ENCODE measurements around the gene LRRC23.
"Not testable (repeated sequence)": the region's sequence is repeated elsewhere in the genome, so short reads cannot be mapped to it uniquely, and the experiment has no call there.

The LRRC23 gene

DNA sequence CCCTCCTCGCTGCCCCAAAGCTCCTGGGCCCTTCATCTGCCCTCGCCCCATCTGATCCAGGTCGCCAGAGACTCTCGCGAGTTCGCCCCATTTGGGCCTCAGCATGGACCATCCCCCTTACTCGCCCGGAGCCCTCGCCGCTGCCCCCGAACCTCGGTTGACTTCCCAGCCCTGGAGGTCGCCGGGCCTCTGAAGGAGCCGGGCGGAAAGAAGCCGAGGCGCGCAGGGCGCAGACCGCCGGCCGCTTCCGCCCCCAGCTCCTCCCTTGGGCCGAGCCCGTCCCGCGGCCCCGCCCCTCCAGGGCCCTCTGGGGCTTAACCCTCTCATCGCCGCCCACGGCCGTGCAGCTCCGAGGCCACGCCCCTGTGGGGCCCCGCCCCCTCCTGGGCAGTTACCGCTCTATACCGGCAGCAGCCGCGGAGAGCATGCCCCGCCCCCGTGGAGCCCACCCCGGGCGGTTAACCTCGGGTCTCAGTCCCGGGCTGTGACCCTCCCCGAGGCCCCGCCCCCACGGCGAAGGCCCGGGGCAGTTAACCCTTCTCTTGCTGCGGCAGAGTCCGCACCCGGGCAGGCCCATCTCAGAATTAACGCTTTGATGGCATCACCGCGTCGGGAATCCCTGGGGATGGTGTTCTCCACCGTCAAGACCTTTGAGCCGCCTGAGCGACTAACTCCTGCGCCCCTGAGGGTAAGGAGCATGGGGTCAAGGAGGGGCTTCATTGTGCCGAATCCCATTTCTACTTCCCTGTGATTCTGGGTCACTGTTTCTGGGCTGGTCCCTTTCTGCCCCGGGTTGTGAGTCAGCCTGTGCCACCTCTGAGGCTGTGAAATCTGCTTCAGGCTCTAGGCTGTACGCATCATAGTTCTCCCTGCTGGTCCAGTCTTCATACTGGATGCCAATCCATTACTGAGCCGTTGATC, 31.3 kb upstream of the LRRC23 start, which contains the start of gene SPSB2:
SPSB2 (minus strand) TSS at position 210 of the 921 bp plus-strand sequence. CDS start 402 bp downstream, outside the sequence.
- H3K27ac ChIP-seq: peak within 1 kb of the TSS; percentile 91 to 95
- DNase-seq (ENCODE audit: low spot score): peak; percentile 98
- peak within 1 kb of the TSS; percentile 81 for H3K4me3 ChIP-seq
- TF ChIP-seq, protein P1, sequence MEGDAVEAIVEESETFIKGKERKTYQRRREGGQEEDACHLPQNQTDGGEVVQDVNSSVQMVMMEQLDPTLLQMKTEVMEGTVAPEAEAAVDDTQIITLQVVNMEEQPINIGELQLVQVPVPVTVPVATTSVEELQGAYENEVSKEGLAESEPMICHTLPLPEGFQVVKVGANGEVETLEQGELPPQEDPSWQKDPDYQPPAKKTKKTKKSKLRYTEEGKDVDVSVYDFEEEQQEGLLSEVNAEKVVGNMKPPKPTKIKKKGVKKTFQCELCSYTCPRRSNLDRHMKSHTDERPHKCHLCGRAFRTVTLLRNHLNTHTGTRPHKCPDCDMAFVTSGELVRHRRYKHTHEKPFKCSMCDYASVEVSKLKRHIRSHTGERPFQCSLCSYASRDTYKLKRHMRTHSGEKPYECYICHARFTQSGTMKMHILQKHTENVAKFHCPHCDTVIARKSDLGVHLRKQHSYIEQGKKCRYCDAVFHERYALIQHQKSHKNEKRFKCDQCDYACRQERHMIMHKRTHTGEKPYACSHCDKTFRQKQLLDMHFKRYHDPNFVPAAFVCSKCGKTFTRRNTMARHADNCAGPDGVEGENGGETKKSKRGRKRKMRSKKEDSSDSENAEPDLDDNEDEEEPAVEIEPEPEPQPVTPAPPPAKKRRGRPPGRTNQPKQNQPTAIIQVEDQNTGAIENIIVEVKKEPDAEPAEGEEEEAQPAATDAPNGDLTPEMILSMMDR (IDR thresholded peaks at IDR 0.05): no peak

DNA sequence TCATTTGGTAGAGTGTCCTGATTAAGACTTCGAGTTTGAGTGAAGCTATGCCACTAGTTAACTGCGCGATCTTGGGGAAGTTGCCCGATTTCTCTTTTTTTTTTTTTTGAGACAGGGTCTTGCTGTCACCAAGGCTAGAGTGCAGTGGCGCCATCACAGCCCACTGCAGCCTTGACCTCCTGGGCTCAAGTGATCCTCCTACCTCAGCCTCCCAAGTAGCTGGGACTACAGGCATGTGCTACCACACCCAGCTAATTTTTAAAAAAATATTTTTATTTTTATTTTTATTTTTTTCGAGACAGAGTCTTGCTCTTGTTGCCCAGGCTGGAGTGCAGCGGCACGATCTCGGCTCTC, 30.6 kb upstream of the LRRC23 start:
- Histone ChIP-seq H3K27ac (peak overlapping the region; percentile 91 to 95), H3K4me3 (peak overlapping the region; percentile 81)
- not testable (repeated sequence) for DNase-seq (ENCODE audit: low spot score)

DNA sequence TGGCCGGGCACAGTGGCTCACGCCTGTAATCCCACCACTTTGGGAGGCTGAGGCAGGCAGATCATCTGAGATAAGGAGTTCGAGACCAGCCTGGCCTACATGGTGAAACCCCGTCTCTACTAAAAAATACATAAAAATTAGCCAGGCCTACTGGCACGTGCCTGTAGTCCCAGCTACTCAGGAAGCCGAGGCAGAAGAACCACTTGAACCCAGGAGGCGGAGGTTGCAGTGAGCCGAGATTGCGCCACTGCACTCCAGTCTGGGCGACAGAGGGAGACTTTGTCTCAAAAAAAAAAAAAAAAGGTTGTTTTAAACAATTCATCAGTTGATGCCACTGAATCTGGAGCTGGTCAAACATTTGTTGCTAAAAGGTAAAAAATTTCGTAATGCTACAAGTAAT, 24.8 kb upstream of the LRRC23 start:
- not testable (repeated sequence) for DNase-seq (ENCODE audit: low spot score); H3K4me3 ChIP-seq; H3K27ac ChIP-seq

DNA sequence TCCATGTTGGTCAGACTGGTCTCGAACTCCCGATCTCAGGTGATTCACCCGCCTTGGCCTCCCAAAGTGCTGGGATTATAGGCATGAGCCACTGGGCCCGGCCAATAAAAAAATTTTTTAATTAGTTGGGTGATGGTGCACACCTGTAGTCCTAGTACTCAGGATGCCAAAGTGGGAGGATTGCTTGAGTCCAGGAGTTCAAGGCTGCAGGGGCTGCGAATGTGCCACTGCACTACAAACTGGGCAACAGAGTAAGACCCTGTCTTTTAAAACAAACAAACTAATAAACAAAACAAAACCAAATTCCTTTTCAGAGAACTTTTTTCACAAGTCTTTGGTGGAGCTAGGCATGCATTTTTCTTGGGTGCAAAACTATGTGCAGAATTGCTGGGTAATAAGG, 21.4 kb upstream of the LRRC23 start:
- Histone ChIP-seq H3K4me3 (no peak overlapping the region), H3K27ac (no peak overlapping the region)
- TF ChIP-seq, protein P1 (IDR thresholded peaks at IDR 0.05): no peak
- no peak for DNase-seq (ENCODE audit: low spot score)

DNA sequence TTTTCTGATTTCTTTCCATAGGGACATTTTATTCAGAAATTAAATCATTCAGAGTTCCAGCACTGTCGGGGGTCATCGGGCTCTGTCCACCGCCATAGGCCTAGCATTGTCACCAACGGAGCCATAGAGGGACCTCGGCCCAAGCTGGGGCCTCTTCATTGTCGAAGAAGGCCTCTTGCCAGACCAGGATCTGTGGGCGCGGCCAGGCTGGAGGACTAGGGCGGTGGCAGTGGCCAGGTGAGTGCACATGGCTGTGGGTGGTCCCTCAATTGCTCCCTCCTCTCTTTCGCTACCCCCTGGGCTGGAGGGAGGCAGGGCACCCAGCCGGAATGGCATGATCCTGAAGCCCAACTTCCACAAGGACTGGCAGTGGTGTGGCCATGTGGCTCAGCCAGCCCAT, 20.9 kb upstream of the LRRC23 start:
- H3K27ac ChIP-seq: no peak overlapping the region
- DNase-seq (ENCODE audit: low spot score): no peak
- no peak overlapping the region for H3K4me3 ChIP-seq
- TF ChIP-seq, protein P1 (IDR thresholded peaks at IDR 0.05): no peak

DNA sequence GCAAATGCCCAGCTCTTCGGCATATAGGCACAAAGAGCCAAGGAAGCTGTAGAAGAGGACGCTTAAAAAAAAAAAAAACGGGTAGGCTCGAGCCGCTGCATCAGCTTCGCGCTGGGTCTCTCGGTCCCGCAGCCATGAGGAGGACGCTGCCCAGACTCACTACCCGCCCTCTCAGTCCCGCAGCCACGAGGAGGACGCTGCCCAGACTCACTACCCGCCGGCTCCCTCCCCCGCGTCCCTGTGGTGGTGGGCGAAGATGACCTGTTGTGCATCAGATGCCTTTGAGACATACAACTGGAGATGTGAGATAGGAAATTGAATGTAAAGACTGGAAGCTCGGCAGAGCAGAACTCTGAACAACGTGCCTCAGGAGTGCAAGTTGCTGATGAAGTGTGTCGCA, 20.1 kb upstream of the LRRC23 start:
- Histone ChIP-seq H3K27ac (no peak overlapping the region), H3K4me3 (no peak overlapping the region)
- no peak for DNase-seq (ENCODE audit: low spot score)
- TF ChIP-seq, protein P1 (IDR thresholded peaks at IDR 0.05): no peak

DNA sequence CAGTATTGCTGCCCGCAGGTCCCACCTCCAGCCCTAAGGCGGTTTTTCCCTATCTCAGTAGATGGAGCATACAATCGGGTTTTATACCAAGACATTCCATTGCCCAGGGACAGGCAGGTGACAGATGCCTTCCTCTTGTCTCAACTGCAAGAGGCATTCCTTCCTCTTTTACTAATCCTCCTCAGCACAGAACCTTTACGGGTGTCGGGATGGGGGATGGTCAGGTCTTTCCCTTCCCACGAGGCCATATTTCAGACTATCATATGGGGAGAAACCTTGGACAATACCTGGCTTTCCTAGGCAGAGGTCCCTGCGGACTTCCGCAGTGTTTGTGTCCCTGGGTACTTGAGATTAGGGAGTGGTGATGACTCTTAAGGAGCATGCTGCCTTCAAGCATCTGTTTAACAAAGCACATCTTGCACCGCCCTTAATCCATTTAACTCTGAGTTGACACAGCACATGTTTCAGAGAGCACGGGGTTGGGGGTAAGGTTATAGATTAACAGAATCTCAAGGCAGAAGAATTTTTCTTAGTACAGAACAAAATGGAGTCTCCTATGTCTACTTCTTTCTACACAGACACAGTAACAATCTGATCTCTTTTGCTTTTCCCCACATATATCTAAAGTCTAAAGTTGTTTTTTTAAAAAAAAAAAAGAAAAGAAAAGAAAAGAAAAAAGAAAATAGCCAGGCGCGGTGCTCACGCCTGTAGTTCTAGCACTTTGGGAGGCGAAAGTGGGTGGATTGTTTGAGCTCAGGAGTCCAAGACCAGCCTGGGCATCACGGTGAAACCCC, 18.2 kb upstream of the LRRC23 start:
- H3K4me3 ChIP-seq; H3K27ac ChIP-seq; DNase-seq (ENCODE audit: low spot score): not testable (repeated sequence)

DNA sequence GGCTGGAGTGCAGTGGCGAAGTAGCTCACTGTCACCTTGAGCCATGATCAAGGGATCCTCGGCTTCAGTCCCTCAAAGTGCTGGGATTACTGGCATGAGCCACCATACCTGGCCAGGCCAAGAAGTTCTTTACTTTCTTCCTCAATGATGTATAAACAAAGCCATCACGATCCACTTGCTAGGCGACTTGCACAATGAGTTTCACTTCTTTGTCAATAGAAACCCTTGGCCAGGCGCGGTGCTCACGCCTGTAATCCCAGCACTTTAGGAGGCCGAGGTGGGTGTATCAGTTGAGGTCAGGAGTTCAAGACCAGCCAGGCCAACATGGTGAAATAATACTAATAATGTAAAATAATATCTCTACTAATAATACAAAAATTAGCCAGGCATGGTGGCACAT, 17.2 kb upstream of the LRRC23 start:
- TF ChIP-seq, protein P1 (IDR thresholded peaks at IDR 0.05): no peak
- H3K27ac ChIP-seq: no peak overlapping the region
- DNase-seq (ENCODE audit: low spot score): no peak
- H3K4me3 ChIP-seq: no peak overlapping the region
